K562 (cell line): ENCODE measurements around the gene IMPG2. TPM values are rescaled to one million over a fixed set of nuclear protein-coding genes. Genes with fewer than 3 reads are reported as not detected.

ENCODE experiments used
- ATAC-seq: fragments of 200-7000 bp; cut with Tn5 transposase; 3 replicates; pipeline ENCODE4 v1.9.1; 2020; ENCODE audit warnings: moderate library complexity
- BruUV-seq: library from RNA; stranded (reverse); fragments of 400-500 nt; replicated peaks from 2 replicates; lab custom pipeline; 2021; lab: Mats Ljungman, UMichigan
- CTCF ChIA-PET: fragments of 300-600 bp; formaldehyde crosslinking; extraction: SDS; loops from one replicate; lab custom pipeline; 2021; ENCODE audit warnings: low intra/inter-chr PET ratio; lab: Yijun Ruan, JAX
- POLR2A ChIA-PET: fragments of 300-600, 350-650 bp; sonication (Branson Sonifier 250); formaldehyde crosslinking; extraction: SDS; loops from one replicate; lab custom pipeline; 2021; ENCODE audit warnings: antibody characterized with exemption, inconsistent platforms; lab: Yijun Ruan, JAX
- DNase-seq, 4 experiments: peaks; one replicate each; pipeline versions ENCODE4 v3.0.0 to v3.0.0-alpha.2; 2011 to 2018; ENCODE audit warnings: low spot score in 3 of 4, mixed read lengths in 3 of 4; ENCODE audit errors: extremely low read depth in 1 of 4
- FAIRE-seq: peaks from 2 replicates; lab custom pipeline; 2011; peaks lifted over from hg19 to GRCh38; lab: Jason Lieb, UNC
- H2AFZ ChIP-seq: 2 replicates; pipeline ENCODE4 v1.6.0; 2011; ENCODE audit warnings: low read depth, low read length, control low read depth, inconsistent platforms
- H3K27ac ChIP-seq: fragments of 200-600 bp; 3 replicates; pipeline ENCODE4 v1.8.0; 2011; ENCODE audit warnings: low read depth, mild to moderate bottlenecking, control low read depth, inconsistent platforms, low read length, moderate library complexity, mixed read lengths; ENCODE audit errors: extremely low read depth
- H3K27me3 ChIP-seq, 2 experiments: fragments of 300-600 bp in 1 of 2; 2 replicates in 1 of 2; 3 replicates in 1 of 2; pipeline versions ENCODE4 v1.6.0 to v1.8.0; 2011; ENCODE audit warnings: inconsistent platforms in 2 of 2, low read length in 2 of 2, mild to moderate bottlenecking in 1 of 2, mixed read lengths in 1 of 2, moderate library complexity in 1 of 2; ENCODE audit not compliant: control insufficient read depth in 2 of 2, insufficient read depth in 2 of 2
- H3K36me3 ChIP-seq: fragments of 300-600 bp; 3 replicates; pipeline ENCODE4 v1.8.0; 2011; ENCODE audit warnings: mild to moderate bottlenecking, low read length, inconsistent platforms; ENCODE audit not compliant: control insufficient read depth, insufficient read depth
- H3K4me1 ChIP-seq, 2 experiments: fragments of 200-600 bp in 1 of 2; replicated peaks in 1 of 2; 2 replicates in 1 of 2; 3 replicates in 1 of 2; pipeline versions ENCODE4 v1.5.1 to v1.8.0; 2011; ENCODE audit warnings: inconsistent platforms in 2 of 2, low read length in 2 of 2, mild to moderate bottlenecking in 1 of 2, mixed read lengths in 1 of 2, moderate library complexity in 1 of 2; ENCODE audit not compliant: control insufficient read depth in 2 of 2, insufficient read depth in 2 of 2
- H3K4me2 ChIP-seq: 2 replicates; pipeline ENCODE4 v1.6.1; 2011; ENCODE audit warnings: low read length, control low read depth, inconsistent platforms, mixed read lengths; ENCODE audit not compliant: insufficient read depth
- H3K4me3 ChIP-seq: fragments of 200-600 bp; sonication (generic), shearing (Covaris generic); 2 replicates; pipeline ENCODE4 v1.5.1; 2016; ENCODE audit warnings: control low read depth, inconsistent platforms
- H3K79me2 ChIP-seq: fragments of 200-600 bp; 3 replicates; pipeline ENCODE4 v1.8.0; 2011; ENCODE audit warnings: low read length, inconsistent platforms; ENCODE audit not compliant: control insufficient read depth, insufficient read depth
- H3K9ac ChIP-seq, 2 experiments: 2 replicates each; pipeline versions ENCODE4 v1.6.0 to v1.6.1; 2011; ENCODE audit warnings: low read depth in 2 of 2, low read length in 2 of 2, control low read depth in 1 of 2, inconsistent platforms in 1 of 2, mild to moderate bottlenecking in 1 of 2, mixed read lengths in 1 of 2; ENCODE audit not compliant: insufficient read depth in 1 of 2
- H3K9me1 ChIP-seq: one replicate; pipeline ENCODE4 v1.6.0; 2011; ENCODE audit warnings: inconsistent platforms, mild to moderate bottlenecking, low read length, moderate library complexity; ENCODE audit not compliant: control insufficient read depth, insufficient read depth
- H3K9me3 ChIP-seq: replicated peaks from 2 replicates; pipeline ENCODE4 v1.5.1; 2011; ENCODE audit warnings: low read depth, low read length, inconsistent platforms; ENCODE audit not compliant: control insufficient read depth, insufficient read depth
- H4K20me1 ChIP-seq: replicated peaks from 2 replicates; pipeline ENCODE4 v1.6.1; 2011; ENCODE audit warnings: low read length, inconsistent platforms, mixed read lengths; ENCODE audit not compliant: control insufficient read depth, insufficient read depth
- BCOR ChIP-seq: fragments of 450-650 bp; IDR thresholded peaks from 2 replicates; pipeline ENCODE4 v1.6.1; 2016
- CXXC5 ChIP-seq: fragments of 250-450 bp; sonication (Bioruptor Pico); IDR thresholded peaks from 2 replicates; pipeline ENCODE4 v1.8.0; 2022; ENCODE audit warnings: inconsistent platforms, mild to moderate bottlenecking, moderate library complexity
- ETV1 ChIP-seq: fragments of 450-650 bp; conservative IDR thresholded peaks from 2 replicates; pipeline ENCODE4 v1.6.1; 2016; ENCODE audit warnings: missing genetic modification characterization, control low read depth, low read depth, missing compliant biosample characterization
- FOXK1 ChIP-seq: sonication (generic); formaldehyde crosslinking; IDR thresholded peaks from 2 replicates; pipeline ENCODE4 v1.8.0; 2022; ENCODE audit warnings: missing genetic modification reagents, mild to moderate bottlenecking, borderline replicate concordance
- MTA1 ChIP-seq: fragments of 450-650 bp; IDR thresholded peaks from 2 replicates; pipeline ENCODE4 v1.6.1; 2017; ENCODE audit warnings: borderline replicate concordance
- TCF15 ChIP-seq: fragments of 250-450 bp; sonication (Bioruptor Pico); IDR thresholded peaks from 2 replicates; pipeline ENCODE4 v1.8.0; 2022; ENCODE audit warnings: moderate library complexity, mild to moderate bottlenecking, inconsistent platforms
- ZNF644 ChIP-seq: fragments of 200-800 bp; sonication (Bioruptor generic); IDR thresholded peaks from 2 replicates; pipeline ENCODE4 v1.6.1; 2016; ENCODE audit warnings: low read depth, missing genetic modification characterization, missing compliant biosample characterization
- WGBS: fragments of 100-300 bp; shearing (Covaris generic); methylation state at CpG from one replicate; pipeline ENCODE4 v1.1.6; 2016; ENCODE audit warnings: low coverage, mixed read lengths; ENCODE audit not compliant: insufficient coverage; ENCODE audit errors: missing lambda C conversion rate; 5-methylcytosine and 5-hydroxymethylcytosine counted together
- in situ Hi-C: fragments of 300-500 bp; cut with MboI; formaldehyde crosslinking; loops from 4 replicates; pipeline ENCODE4 v1.15.0; 2018; ENCODE audit warnings: inconsistent platforms, mixed read lengths
- intact Hi-C: fragments of 100-400 bp; cut with micrococcal nuclease; formaldehyde crosslinking; loops from 2 replicates; pipeline ENCODE4 v1.14.2; 2022
- polyA plus RNA-seq, 8 experiments: library from polyadenylated mRNA; depleted of rRNA in 4 of 8; stranded (reverse) in 5 of 8; unstranded in 3 of 8; fragments of >200 nt; fragmentation: Nextera tagmentation in 2 of 8; fragmentation: Illumina TruSeq in 1 of 8; extraction: Ambion mirVana in 2 of 8; extraction: Trizol in 1 of 8; gene quantifications; 2 replicates each; pipeline versions ENCODE4 v1.2.1 to v1.2.3, GENCODE V29; 2011 to 2014; ENCODE audit warnings: inconsistent platforms in 1 of 8, missing spikeins in 1 of 8
- total RNA-seq, 7 experiments: library from RNA; depleted of rRNA in 6 of 7; stranded (reverse); fragments of >200 nt in 6 of 7; fragmentation: Illumina TruSeq in 2 of 7; extraction: Trizol in 2 of 7; gene quantifications; 2 replicates each; pipeline versions ENCODE4 v1.2.1 to v1.2.3, GENCODE V29; 2011 to 2021; ENCODE audit warnings: low replicate concordance in 1 of 7

The IMPG2 gene
- total and polyA plus RNA-seq, 9 of the 15 experiments (the other 6 are each of a cell fraction or from before 2014, with no cell fraction given): 0.04 to 0.36 (median 0.09) TPM

DNA sequence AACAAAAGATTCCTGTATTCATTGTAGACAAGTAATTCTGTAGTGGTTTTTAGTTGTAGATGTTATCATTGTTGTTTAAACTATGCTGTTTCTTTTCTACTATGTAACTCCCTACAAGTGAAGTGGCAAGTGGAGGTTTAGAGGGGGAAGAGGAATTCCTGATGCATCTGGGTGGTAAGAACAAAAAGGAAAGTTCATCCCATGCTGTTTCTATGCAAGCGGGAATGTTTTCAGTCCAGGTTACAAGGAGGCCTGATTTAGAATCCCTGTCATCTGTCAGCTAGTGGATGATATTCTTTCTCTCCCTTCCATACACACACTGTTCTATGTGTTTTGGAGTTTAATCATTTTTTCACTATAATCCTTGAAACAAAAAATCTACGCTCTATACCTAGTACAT lies 67.4 kb downstream of the IMPG2 start:
- H3K9me3 ChIP-seq: no peaks in the 10 kb centered on the region
- no peak for ATAC-seq
- no peaks in the 10 kb centered on the region for H3K79me2 ChIP-seq
- H3K9ac ChIP-seq: no peak overlapping the region
- H3K9me1 ChIP-seq: no peaks in the 10 kb centered on the region
- intact Hi-C loops: no loop called here
- H3K27ac ChIP-seq: no peak overlapping the region
- H3K36me3 ChIP-seq: no peaks in the 10 kb centered on the region
- DNase-seq: no peak
- no peak overlapping the region for H3K4me2 ChIP-seq
- H3K4me3 ChIP-seq: no peak overlapping the region
- WGBS: 74% methylated on average over 2 of the region's 2 CpGs
- CTCF ChIA-PET: no interaction called here
- no peaks in the 10 kb centered on the region for H3K27me3 ChIP-seq
- no peaks in the 10 kb centered on the region for H4K20me1 ChIP-seq
- POLR2A ChIA-PET: no interaction called here
- no TSS peak for BruUV-seq
- H2AFZ ChIP-seq: no peak overlapping the region
- TF ChIP-seq TCF15 (CRISPR knock-in tag) (no peak), ZNF644 (tag) (no peak), FOXK1 (CRISPR knock-in tag) (no peak), CXXC5 (CRISPR knock-in tag) (no peak), ETV1 (tag) (no peak), MTA1 (no peak), BCOR (no peak)
- H3K4me1 ChIP-seq: no peaks in the 10 kb centered on the region
- FAIRE-seq: no peak
- in situ Hi-C loops: no loop called here
